ENCODE results near the gene HGS.

HGS gene

GRCh38 chr17:81648707-81649085 lies 35.1 kb upstream of the HGS start:
- TF ChIP-seq, protein P1, sequence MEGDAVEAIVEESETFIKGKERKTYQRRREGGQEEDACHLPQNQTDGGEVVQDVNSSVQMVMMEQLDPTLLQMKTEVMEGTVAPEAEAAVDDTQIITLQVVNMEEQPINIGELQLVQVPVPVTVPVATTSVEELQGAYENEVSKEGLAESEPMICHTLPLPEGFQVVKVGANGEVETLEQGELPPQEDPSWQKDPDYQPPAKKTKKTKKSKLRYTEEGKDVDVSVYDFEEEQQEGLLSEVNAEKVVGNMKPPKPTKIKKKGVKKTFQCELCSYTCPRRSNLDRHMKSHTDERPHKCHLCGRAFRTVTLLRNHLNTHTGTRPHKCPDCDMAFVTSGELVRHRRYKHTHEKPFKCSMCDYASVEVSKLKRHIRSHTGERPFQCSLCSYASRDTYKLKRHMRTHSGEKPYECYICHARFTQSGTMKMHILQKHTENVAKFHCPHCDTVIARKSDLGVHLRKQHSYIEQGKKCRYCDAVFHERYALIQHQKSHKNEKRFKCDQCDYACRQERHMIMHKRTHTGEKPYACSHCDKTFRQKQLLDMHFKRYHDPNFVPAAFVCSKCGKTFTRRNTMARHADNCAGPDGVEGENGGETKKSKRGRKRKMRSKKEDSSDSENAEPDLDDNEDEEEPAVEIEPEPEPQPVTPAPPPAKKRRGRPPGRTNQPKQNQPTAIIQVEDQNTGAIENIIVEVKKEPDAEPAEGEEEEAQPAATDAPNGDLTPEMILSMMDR (IDR thresholded peaks at IDR 0.05; ENCODE audit: poor library complexity, severe bottlenecking), result no peak
- no peaks in the 10 kb centered on the region for H3K4me1 ChIP-seq (ENCODE audit: insufficient read depth, poor library complexity, severe bottlenecking)
- DNase-seq (ENCODE audit: low spot score) (no peak), ATAC-seq (ENCODE audit: low read depth) (no peak)
- H3K36me3 ChIP-seq (ENCODE audit: low read depth), result no peaks in the 10 kb centered on the region
- H3K27ac ChIP-seq (ENCODE audit: poor library complexity, severe bottlenecking), result no peak overlapping the region
- peaks cover 24% of the 10 kb centered on the region for H3K27me3 ChIP-seq (ENCODE audit: insufficient read depth, poor library complexity, severe bottlenecking)
- peaks cover 6% of the 10 kb centered on the region for H3K9me3 ChIP-seq (ENCODE audit: severe bottlenecking)
- H3K4me3 ChIP-seq (ENCODE audit: severe bottlenecking), result no peak overlapping the region

DNA sequence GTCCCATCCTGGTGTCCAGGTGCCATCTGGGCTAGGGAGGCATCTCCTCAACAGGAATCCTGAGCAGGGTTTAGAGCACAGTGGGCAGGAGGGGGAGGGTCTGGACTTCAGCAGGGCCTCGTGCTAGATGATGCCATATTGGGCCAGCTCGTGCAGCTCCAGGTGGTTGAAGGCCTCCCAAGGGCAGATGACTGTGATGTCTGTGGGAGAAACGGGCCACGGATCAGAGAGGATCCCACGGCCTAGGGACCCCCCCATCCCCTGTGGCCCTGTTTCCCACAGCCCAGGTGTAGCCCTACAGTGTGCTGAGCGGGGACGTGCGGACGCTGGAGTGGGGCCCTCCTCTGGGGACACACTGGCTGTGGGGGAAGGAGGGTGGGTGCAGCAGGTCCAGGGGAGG lies 32.9 kb upstream of the HGS start:
- DNase-seq (ENCODE audit: low spot score) (no peak), ATAC-seq (ENCODE audit: low read depth) (no peak)
- TF ChIP-seq, protein P1 (IDR thresholded peaks at IDR 0.05; ENCODE audit: poor library complexity, severe bottlenecking), result no peak
- peaks cover 24% of the 10 kb centered on the region for H3K27me3 ChIP-seq (ENCODE audit: insufficient read depth, poor library complexity, severe bottlenecking)
- no peak overlapping the region for H3K27ac ChIP-seq (ENCODE audit: poor library complexity, severe bottlenecking)
- H3K36me3 ChIP-seq (ENCODE audit: low read depth), result no peaks in the 10 kb centered on the region
- H3K4me1 ChIP-seq (ENCODE audit: insufficient read depth, poor library complexity, severe bottlenecking), result no peaks in the 10 kb centered on the region
- H3K4me3 ChIP-seq (ENCODE audit: severe bottlenecking), result no peak overlapping the region
- H3K9me3 ChIP-seq (ENCODE audit: severe bottlenecking), result peaks cover 6% of the 10 kb centered on the region

GRCh38 chr17:81651692-81652091 lies 32.1 kb upstream of the HGS start:
- TF ChIP-seq, protein P1 (IDR thresholded peaks at IDR 0.05; ENCODE audit: poor library complexity, severe bottlenecking), result no peak
- no peaks in the 10 kb centered on the region for H3K4me1 ChIP-seq (ENCODE audit: insufficient read depth, poor library complexity, severe bottlenecking)
- DNase-seq (ENCODE audit: low spot score) (peak; percentile 86), ATAC-seq (ENCODE audit: low read depth) (peak; percentile 87)
- H3K9me3 ChIP-seq (ENCODE audit: severe bottlenecking), result peaks cover 6% of the 10 kb centered on the region
- no peak overlapping the region for H3K27ac ChIP-seq (ENCODE audit: poor library complexity, severe bottlenecking)
- H3K27me3 ChIP-seq (ENCODE audit: insufficient read depth, poor library complexity, severe bottlenecking), result peaks cover 24% of the 10 kb centered on the region
- no peak overlapping the region for H3K4me3 ChIP-seq (ENCODE audit: severe bottlenecking)
- H3K36me3 ChIP-seq (ENCODE audit: low read depth), result no peaks in the 10 kb centered on the region

DNA sequence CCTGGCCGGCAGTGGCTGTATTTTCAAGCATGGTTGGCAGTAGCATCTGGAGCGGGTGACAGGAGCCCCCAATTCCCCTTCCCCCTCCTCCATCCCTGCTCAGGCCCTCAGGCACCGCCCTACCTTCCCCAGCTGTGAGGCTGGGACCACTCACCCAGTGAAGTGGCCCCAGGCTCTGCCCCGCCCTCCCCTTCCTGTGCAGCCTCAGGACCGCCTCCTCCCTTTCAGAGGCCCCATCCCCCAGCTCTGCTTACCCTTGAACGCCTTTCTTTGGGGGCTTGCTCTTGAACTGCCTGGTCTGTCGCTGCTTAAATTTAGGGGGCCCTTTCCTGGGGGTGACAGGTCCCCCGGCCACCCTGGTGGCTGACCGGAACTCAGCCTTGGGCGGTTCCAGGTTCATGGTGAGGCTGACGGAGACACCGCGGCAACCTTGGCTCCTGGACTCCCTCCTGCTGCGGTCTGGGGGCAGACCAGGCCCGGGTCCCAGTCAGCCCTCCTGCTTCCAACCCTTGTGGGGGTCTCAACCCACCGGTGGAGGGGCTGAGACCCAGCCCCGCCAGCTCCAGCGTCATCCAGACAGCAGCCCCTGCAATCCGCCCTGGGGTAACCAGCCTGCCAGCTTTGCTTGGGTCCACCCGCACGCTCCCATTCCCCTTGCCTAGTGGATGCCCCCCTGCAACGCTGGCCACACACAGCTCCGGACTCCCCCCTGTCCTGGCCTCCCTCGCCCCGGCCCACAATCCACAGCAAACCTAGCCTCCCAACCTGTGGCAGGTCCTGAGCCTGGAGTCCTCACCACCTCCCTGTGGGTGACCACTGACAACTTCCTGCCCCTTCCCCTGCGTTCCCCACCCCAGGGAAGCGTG lies 30.7 kb upstream of the HGS start:
- ATAC-seq (ENCODE audit: low read depth) (no peak), DNase-seq (ENCODE audit: low spot score) (no peak)
- TF ChIP-seq, protein P1 (IDR thresholded peaks at IDR 0.05; ENCODE audit: poor library complexity, severe bottlenecking), result no peak
- Histone ChIP-seq H3K9me3 (ENCODE audit: severe bottlenecking) (peaks cover 6% of the 10 kb centered on the region), H3K36me3 (ENCODE audit: low read depth) (no peaks in the 10 kb centered on the region), H3K4me1 (ENCODE audit: insufficient read depth, poor library complexity, severe bottlenecking) (no peaks in the 10 kb centered on the region), H3K4me3 (ENCODE audit: severe bottlenecking) (no peak overlapping the region), H3K27ac (ENCODE audit: poor library complexity, severe bottlenecking) (no peak overlapping the region), H3K27me3 (ENCODE audit: insufficient read depth, poor library complexity, severe bottlenecking) (peaks cover 13% of the 10 kb centered on the region)

All from RWPE2 (cell line).